ENCODE data around the gene IFI30. TPM values are rescaled to one million over a fixed set of nuclear protein-coding genes. Genes with fewer than 3 reads are reported as not detected.

The IFI30 gene
- total RNA-seq, 4 donors from 2014 or later: 10.0 to 50.8 (median 32.8) TPM

GRCh38 chr19:18203863-18204393, 30.3 kb downstream of the IFI30 start, which contains the start of gene RAB3A:
Gene RAB3A (minus strand): TSS chr19:18204042. CDS start chr19:18202740, 1,302 bp downstream.
- intact Hi-C loops (cut with DNase I; ENCODE audit: low total_unique reads) (loop anchor here (10.0 kb wide), 1 partner anchor 211 kb away; the partner anchor contains the start of gene SSBP4), in situ Hi-C loops (cut with MboI; ENCODE audit: low pct_ligation_motif_present in 1 of 4, low pct_unique_long_range_greater_than_20kb in 1 of 4, low sequenced_read_pairs in 3 of 4) (loop anchor here in 1 of 4 donors (25.0 kb wide), 1 partner anchor 133 kb away; the partner anchor contains the start of gene PGPEP1)
- Histone ChIP-seq H3K4me1 (peaks cover 0 to 27% (median 23%) of the 10 kb centered on the region in 4 donors), H3K9me3 (no peaks in the 10 kb centered on the region), H3K27me3 (peaks cover 9% of the 10 kb centered on the region), H3K4me3 (peak within 1 kb of the TSS; percentile 66 to 83 (median 75)), H3K36me3 (no peaks in the 10 kb centered on the region), H3K27ac (peak within 1 kb of the TSS; percentile 90 to 99 (median 96))
- WGBS, 2 donors (ENCODE audit: low coverage in 1 of 2): 0% methylated on average over 50 of the region's 50 CpGs; no CpG with 5 or more reads in 1 of the 2 donors
- TF ChIP-seq CTCF (IDR thresholded peaks at IDR 0.05) (peak in 2 of 5 experiments; percentile 12 to 35), EP300 (IDR thresholded peaks at IDR 0.05; ENCODE audit: low read depth) (peak; percentile 90), POLR2AphosphoS5 (IDR thresholded peaks at IDR 0.05) (peak; percentile 87 to 96 (median 90)), POLR2A (IDR thresholded peaks at IDR 0.05) (peak; percentile 79)
- DNase-seq: peak; percentile 100

- intact Hi-C loops (cut with DNase I; ENCODE audit: low total_unique reads): loop anchor here (10.0 kb wide), 1 partner anchor 210 kb away; the partner anchor contains the start of gene SSBP4
- H3K4me1 ChIP-seq: peaks cover 0 to 27% (median 23%) of the 10 kb centered on the region in 4 donors
- WGBS, 2 donors (ENCODE audit: low coverage in 1 of 2): 0 to 1% methylated on average over 6 to 22 of the region's 22 CpGs
- peaks cover 12% of the 10 kb centered on the region for H3K27me3 ChIP-seq
- peak; percentile 73 for DNase-seq
- H3K9me3 ChIP-seq: no peaks in the 10 kb centered on the region
- peak overlapping the region; percentile 44 to 83 (median 55) for H3K4me3 ChIP-seq
- TF ChIP-seq POLR2AphosphoS5 (IDR thresholded peaks at IDR 0.05) (peak in 1 of 3 donors; percentile 2), POLR2A (IDR thresholded peaks at IDR 0.05) (no peak), EP300 (IDR thresholded peaks at IDR 0.05; ENCODE audit: low read depth) (no peak), CTCF (IDR thresholded peaks at IDR 0.05) (no peak)
- no peaks in the 10 kb centered on the region for H3K36me3 ChIP-seq
- peak overlapping the region; percentile 90 to 99 (median 96) for H3K27ac ChIP-seq
- in situ Hi-C loops (cut with MboI; ENCODE audit: low pct_ligation_motif_present in 1 of 4, low pct_unique_long_range_greater_than_20kb in 1 of 4, low sequenced_read_pairs in 3 of 4): loop anchor here in 1 of 4 donors (25.0 kb wide), 1 partner anchor 133 kb away; the partner anchor contains the start of gene PGPEP1
Measured at GRCh38 chr19:18204394-18205199, 31.0 kb downstream of the IFI30 start.

- TF ChIP-seq POLR2A (IDR thresholded peaks at IDR 0.05) (peak; percentile 19), EP300 (IDR thresholded peaks at IDR 0.05; ENCODE audit: low read depth) (no peak), POLR2AphosphoS5 (IDR thresholded peaks at IDR 0.05) (peak in 2 of 3 donors; percentile 12 to 50)
- in situ Hi-C loops (cut with MboI; ENCODE audit: low pct_ligation_motif_present in 1 of 4, low pct_unique_long_range_greater_than_20kb in 1 of 4, low sequenced_read_pairs in 3 of 4): loop anchor here in 1 of 4 donors (25.0 kb wide), 1 partner anchor 132 kb away; the partner anchor contains the start of gene PGPEP1
- H3K4me3 ChIP-seq: peak overlapping the region; percentile 44 to 83 (median 55)
- peak overlapping the region; percentile 90 to 99 (median 96) for H3K27ac ChIP-seq
- 28 to 55% methylated on average over 18 to 35 of the region's 36 CpGs for WGBS, 2 donors (ENCODE audit: low coverage in 1 of 2)
- peak; percentile 82 for DNase-seq
- no peaks in the 10 kb centered on the region for H3K9me3 ChIP-seq
- intact Hi-C loops (cut with DNase I; ENCODE audit: low total_unique reads): loop anchor here (10.0 kb wide), 1 partner anchor 209 kb away; the partner anchor contains the start of gene SSBP4
- H3K36me3 ChIP-seq: no peaks in the 10 kb centered on the region
- peaks cover 12% of the 10 kb centered on the region for H3K27me3 ChIP-seq
- peaks cover 0 to 27% (median 23%) of the 10 kb centered on the region in 4 donors for H3K4me1 ChIP-seq
Measured at GRCh38 chr19:18205200-18205892, 31.7 kb downstream of the IFI30 start.

- Histone ChIP-seq H3K4me1 (peaks cover 0 to 27% (median 23%) of the 10 kb centered on the region in 4 donors), H3K4me3 (no peak overlapping the region), H3K27me3 (peaks cover 12% of the 10 kb centered on the region), H3K27ac (peak overlapping the region; percentile 90 to 99 (median 96)), H3K36me3 (no peaks in the 10 kb centered on the region), H3K9me3 (no peaks in the 10 kb centered on the region)
- no peak for DNase-seq
- WGBS, 2 donors (ENCODE audit: low coverage in 1 of 2): 70 to 79% methylated on average over 8 to 12 of the region's 12 CpGs
- in situ Hi-C loops (cut with MboI; ENCODE audit: low pct_ligation_motif_present in 1 of 4, low pct_unique_long_range_greater_than_20kb in 1 of 4, low sequenced_read_pairs in 3 of 4): loop anchor here in 1 of 4 donors (25.0 kb wide), 1 partner anchor 131 kb away; the partner anchor contains the start of gene PGPEP1
- TF ChIP-seq POLR2AphosphoS5 (IDR thresholded peaks at IDR 0.05) (no peak), POLR2A (IDR thresholded peaks at IDR 0.05) (no peak), EP300 (IDR thresholded peaks at IDR 0.05; ENCODE audit: low read depth) (no peak), CTCF (IDR thresholded peaks at IDR 0.05) (no peak)
- intact Hi-C loops (cut with DNase I; ENCODE audit: low total_unique reads): loop anchor here (10.0 kb wide), 1 partner anchor 209 kb away; the partner anchor contains the start of gene SSBP4
Measured at GRCh38 chr19:18206018-18206417, 32.4 kb downstream of the IFI30 start.
